Upper lobe of right lung (tissue), 1 donor: ENCODE data around the gene C11orf98. TPM values are rescaled to one million over a fixed set of nuclear protein-coding genes. Genes with fewer than 3 reads are reported as not detected.
"Not testable (repeated sequence)": the region's sequence is repeated elsewhere in the genome, so short reads cannot be mapped to it uniquely, and the experiment has no call there.

ENCODE experiments used
- ATAC-seq: fragments of 200-7000 bp; cut with Tn5 transposase; one replicate; pipeline ENCODE4 v1.9.1; 2020; ENCODE audit warnings: mild to moderate bottlenecking, moderate library complexity
- DNase-seq: peaks from one replicate; pipeline ENCODE4 v3.0.0-alpha.2; 2020
- H3K27ac ChIP-seq: fragments of 200-600 bp; one replicate; pipeline ENCODE4 v1.8.0; 2022
- H3K27me3 ChIP-seq: fragments of 200-600 bp; one replicate; pipeline ENCODE4 v1.8.0; 2022; ENCODE audit warnings: mild to moderate bottlenecking
- H3K36me3 ChIP-seq: fragments of 200-600 bp; one replicate; pipeline ENCODE4 v1.8.0; 2022
- H3K4me1 ChIP-seq: fragments of 200-600 bp; one replicate; pipeline ENCODE4 v1.8.0; 2022
- H3K4me3 ChIP-seq: fragments of 200-600 bp; one replicate; pipeline ENCODE4 v1.8.0; 2022; ENCODE audit warnings: mild to moderate bottlenecking
- H3K9me3 ChIP-seq: fragments of 200-600 bp; one replicate; pipeline ENCODE4 v1.8.0; 2022
- CTCF ChIP-seq: fragments of 200-600 bp; IDR thresholded peaks from one replicate; pipeline ENCODE4 v1.8.0; 2022; ENCODE audit warnings: antibody characterized with exemption
- intact Hi-C: fragments of 100-400 bp; cut with DNase I; formaldehyde crosslinking; loops from one replicate; pipeline ENCODE4 v1.11.0; 2022
- total RNA-seq: library from RNA; stranded (reverse); fragmentation: NEBNext Ultra II Directional; extraction: Animal tissue kit (Norgen Biotek cat#: 25700); gene quantifications from one replicate; pipeline ENCODE4 v1.2.1, GENCODE V29; 2021
- donor health status: DM: no; HTN: yes; CAD: no; lungs with severe emphysema.

C11orf98 gene
- total RNA-seq, 1 donor from 2014 or later: 41.7 TPM

GRCh38 chr11:62705880-62706849 is 41.2 kb upstream of the C11orf98 start:
- intact Hi-C loops: no loop called here
- Histone ChIP-seq H3K36me3 (peaks cover 15% of the 10 kb centered on the region), H3K4me3 (peak overlapping the region; percentile 92), H3K27ac (peak overlapping the region; percentile 95), H3K27me3 (no peaks in the 10 kb centered on the region), H3K4me1 (peaks cover 39% of the 10 kb centered on the region), H3K9me3 (no peaks in the 10 kb centered on the region)
- TF ChIP-seq CTCF: no peak
- DNase-seq (peak; percentile 98), ATAC-seq (peak; percentile 90)

GRCh38 chr11:62705413-62705812 is 40.4 kb upstream of the C11orf98 start:
- DNase-seq (peak; percentile 63), ATAC-seq (no peak)
- intact Hi-C loops: no loop called here
- Histone ChIP-seq H3K9me3 (no peaks in the 10 kb centered on the region), H3K27ac (peak overlapping the region; percentile 95), H3K4me1 (peaks cover 36% of the 10 kb centered on the region), H3K4me3 (peak overlapping the region; percentile 92), H3K36me3 (peaks cover 15% of the 10 kb centered on the region), H3K27me3 (no peaks in the 10 kb centered on the region)
- no peak for TF ChIP-seq CTCF

- H3K27ac ChIP-seq, H3K27me3 ChIP-seq, ATAC-seq, H3K9me3 ChIP-seq, H3K4me3 ChIP-seq, intact Hi-C loops: not testable (repeated sequence)
- Histone ChIP-seq H3K4me1 (peaks cover 29% of the 10 kb centered on the region), H3K36me3 (peaks cover 13% of the 10 kb centered on the region)
- peak; percentile 63 for DNase-seq
Observed at GRCh38 chr11:62703921-62704320, 38.9 kb upstream of the C11orf98 start.

GRCh38 chr11:62702246-62702645 is 37.2 kb upstream of the C11orf98 start:
- TF ChIP-seq CTCF: no peak
- H3K9me3 ChIP-seq: no peaks in the 10 kb centered on the region
- no peak overlapping the region for H3K4me3 ChIP-seq
- H3K4me1 ChIP-seq: peaks cover 17% of the 10 kb centered on the region
- intact Hi-C loops: no loop called here
- H3K27me3 ChIP-seq: no peaks in the 10 kb centered on the region
- H3K36me3 ChIP-seq: peaks cover 13% of the 10 kb centered on the region
- ATAC-seq: peak; percentile 3
- no peak overlapping the region for H3K27ac ChIP-seq
- peak; percentile 47 for DNase-seq

- Histone ChIP-seq H3K4me3 (no peak overlapping the region), H3K9me3 (no peaks in the 10 kb centered on the region), H3K27me3 (no peaks in the 10 kb centered on the region), H3K4me1 (no peaks in the 10 kb centered on the region), H3K36me3 (peaks cover 34% of the 10 kb centered on the region), H3K27ac (no peak overlapping the region)
- ATAC-seq (peak; percentile 94), DNase-seq (peak; percentile 82)
- intact Hi-C loops: no loop called here
- peak; percentile 87 for TF ChIP-seq CTCF
Observed at GRCh38 chr11:62694455-62695167, 29.6 kb upstream of the C11orf98 start.

- H3K4me1 ChIP-seq, H3K27me3 ChIP-seq, H3K9me3 ChIP-seq, H3K27ac ChIP-seq, intact Hi-C loops, H3K4me3 ChIP-seq, ATAC-seq, DNase-seq: not testable (repeated sequence)
- peaks cover 34% of the 10 kb centered on the region for H3K36me3 ChIP-seq
Observed at GRCh38 chr11:62693624-62694023, 28.6 kb upstream of the C11orf98 start.
